ENCODE data around the gene GSE1.
"Not testable (repeated sequence)": the region's sequence is repeated elsewhere in the genome, so short reads cannot be mapped to it uniquely, and the experiment has no call there.

The GSE1 gene

GRCh38 chr16:85591381-85591780 is 21.7 kb upstream of the GSE1 start:
- no peak for DNase-seq (ENCODE audit: low spot score)

- DNase-seq (ENCODE audit: low spot score), result not testable (repeated sequence)
Observed at GRCh38 chr16:85592277-85592676, 20.8 kb upstream of the GSE1 start.

GRCh38 chr16:85592700-85593493 is 20.2 kb upstream of the GSE1 start:
- DNase-seq (ENCODE audit: low spot score), result no peak

- DNase-seq (ENCODE audit: low spot score), result no peak
Observed at GRCh38 chr16:85593494-85594221, 19.5 kb upstream of the GSE1 start.

- no peak for DNase-seq (ENCODE audit: low spot score)
Observed at GRCh38 chr16:85594273-85594977, 18.7 kb upstream of the GSE1 start.

GRCh38 chr16:85594978-85595661 is 18.0 kb upstream of the GSE1 start:
- DNase-seq (ENCODE audit: low spot score), result no peak

- no peak for DNase-seq (ENCODE audit: low spot score)
Observed at GRCh38 chr16:85595812-85596502, 17.2 kb upstream of the GSE1 start.

GRCh38 chr16:85598141-85598540 is 15.0 kb upstream of the GSE1 start:
- no peak for DNase-seq (ENCODE audit: low spot score)

GRCh38 chr16:85600078-85600477 is 13.0 kb upstream of the GSE1 start:
- DNase-seq (ENCODE audit: low spot score), result no peak

GRCh38 chr16:85600530-85601271 is 12.4 kb upstream of the GSE1 start:
- DNase-seq (ENCODE audit: low spot score), result no peak

- DNase-seq (ENCODE audit: low spot score), result no peak
Observed at GRCh38 chr16:85601272-85601639, 11.9 kb upstream of the GSE1 start.

- no peak for DNase-seq (ENCODE audit: low spot score)
Observed at GRCh38 chr16:85601730-85602401, 11.3 kb upstream of the GSE1 start.

- no peak for DNase-seq (ENCODE audit: low spot score)
Observed at GRCh38 chr16:85602402-85603202, 10.5 kb upstream of the GSE1 start.

GRCh38 chr16:85603203-85603755 is 9.8 kb upstream of the GSE1 start:
- DNase-seq (ENCODE audit: low spot score), result no peak

GRCh38 chr16:85604145-85604705 is 8.9 kb upstream of the GSE1 start:
- no peak for DNase-seq (ENCODE audit: low spot score)

GRCh38 chr16:85605051-85605911 is 7.8 kb upstream of the GSE1 start:
- no peak for DNase-seq (ENCODE audit: low spot score)

- DNase-seq (ENCODE audit: low spot score), result no peak
Observed at GRCh38 chr16:85605912-85606841, 6.9 kb upstream of the GSE1 start.
